Fibroblast of pulmonary artery (primary cell): ENCODE results near the gene S100A16.

Experiments used
- DNase-seq: peaks from one replicate; pipeline ENCODE4 v3.0.0-alpha.2; 2010; ENCODE audit warnings: low read depth
- H3K4me3 ChIP-seq: replicated peaks from 2 replicates; pipeline ENCODE4 v1.5.1; 2011; ENCODE audit warnings: low read depth, mild to moderate bottlenecking, control low read depth, low read length, moderate library complexity
- TF ChIP-seq, protein P1 (sequence below): IDR thresholded peaks from 2 replicates; pipeline ENCODE4 v1.5.1; 2011; ENCODE audit warnings: mild to moderate bottlenecking, control low read depth, low read length, inconsistent platforms; ENCODE audit errors: missing control alignments

Gene S100A16

DNA sequence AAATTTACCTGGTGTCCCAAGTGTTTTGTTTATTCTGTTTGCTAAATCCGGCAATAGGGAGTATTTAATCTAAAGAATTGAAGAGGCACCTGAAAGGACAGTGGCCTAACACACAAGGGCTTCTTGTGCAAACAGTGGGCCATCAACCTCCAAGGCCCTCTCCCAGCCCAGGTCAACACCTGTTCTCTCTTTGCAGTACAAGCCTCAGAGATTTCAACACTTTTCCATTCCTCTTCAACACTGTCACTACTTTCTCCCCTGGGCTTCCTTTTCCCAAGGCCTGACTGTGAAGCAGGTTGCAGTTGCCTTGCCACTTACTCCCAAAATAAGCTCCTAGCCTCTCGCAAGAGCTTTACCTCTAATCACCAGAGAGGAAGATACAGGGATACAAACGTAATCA lies 42.4 kb upstream of the S100A16 start:
- TF ChIP-seq, protein P1, sequence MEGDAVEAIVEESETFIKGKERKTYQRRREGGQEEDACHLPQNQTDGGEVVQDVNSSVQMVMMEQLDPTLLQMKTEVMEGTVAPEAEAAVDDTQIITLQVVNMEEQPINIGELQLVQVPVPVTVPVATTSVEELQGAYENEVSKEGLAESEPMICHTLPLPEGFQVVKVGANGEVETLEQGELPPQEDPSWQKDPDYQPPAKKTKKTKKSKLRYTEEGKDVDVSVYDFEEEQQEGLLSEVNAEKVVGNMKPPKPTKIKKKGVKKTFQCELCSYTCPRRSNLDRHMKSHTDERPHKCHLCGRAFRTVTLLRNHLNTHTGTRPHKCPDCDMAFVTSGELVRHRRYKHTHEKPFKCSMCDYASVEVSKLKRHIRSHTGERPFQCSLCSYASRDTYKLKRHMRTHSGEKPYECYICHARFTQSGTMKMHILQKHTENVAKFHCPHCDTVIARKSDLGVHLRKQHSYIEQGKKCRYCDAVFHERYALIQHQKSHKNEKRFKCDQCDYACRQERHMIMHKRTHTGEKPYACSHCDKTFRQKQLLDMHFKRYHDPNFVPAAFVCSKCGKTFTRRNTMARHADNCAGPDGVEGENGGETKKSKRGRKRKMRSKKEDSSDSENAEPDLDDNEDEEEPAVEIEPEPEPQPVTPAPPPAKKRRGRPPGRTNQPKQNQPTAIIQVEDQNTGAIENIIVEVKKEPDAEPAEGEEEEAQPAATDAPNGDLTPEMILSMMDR = no peak
- no peak for DNase-seq
- H3K4me3 ChIP-seq = no peak overlapping the region

DNA sequence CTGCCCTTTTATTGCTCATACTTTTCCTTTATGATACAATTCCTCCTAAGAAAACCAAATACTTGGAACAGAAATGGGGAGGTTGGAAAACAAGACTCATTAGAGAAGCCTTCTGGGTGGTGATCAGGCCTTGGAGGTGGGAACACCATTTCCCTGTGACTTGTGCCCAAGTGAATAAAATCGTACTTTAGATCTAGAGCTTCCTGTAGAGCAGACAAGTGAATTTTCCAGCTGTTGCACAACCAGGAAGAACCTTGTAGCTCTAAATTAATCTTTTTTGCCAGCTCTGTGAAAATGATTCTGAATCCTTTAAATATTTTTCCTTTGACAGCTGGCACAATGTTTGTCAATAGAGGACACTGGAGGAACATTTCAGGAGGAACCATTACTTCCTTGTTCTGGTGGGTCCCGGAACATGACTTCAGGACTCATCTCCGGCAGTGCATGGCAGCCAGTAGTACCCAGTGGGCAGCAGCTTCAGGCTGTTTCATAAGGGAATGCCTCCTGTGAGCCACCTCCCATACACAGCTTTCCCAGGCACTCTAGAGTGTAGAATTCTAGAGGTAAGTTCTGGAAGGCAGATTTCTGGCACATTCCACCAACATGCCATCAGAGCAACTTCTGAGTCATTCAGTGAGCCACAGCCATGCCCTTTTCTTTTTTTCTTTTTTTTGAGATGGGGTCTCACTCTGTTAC lies 40.0 kb upstream of the S100A16 start:
- TF ChIP-seq, protein P1 = no peak
- no peak overlapping the region for H3K4me3 ChIP-seq
- DNase-seq = peak; percentile 53

DNA sequence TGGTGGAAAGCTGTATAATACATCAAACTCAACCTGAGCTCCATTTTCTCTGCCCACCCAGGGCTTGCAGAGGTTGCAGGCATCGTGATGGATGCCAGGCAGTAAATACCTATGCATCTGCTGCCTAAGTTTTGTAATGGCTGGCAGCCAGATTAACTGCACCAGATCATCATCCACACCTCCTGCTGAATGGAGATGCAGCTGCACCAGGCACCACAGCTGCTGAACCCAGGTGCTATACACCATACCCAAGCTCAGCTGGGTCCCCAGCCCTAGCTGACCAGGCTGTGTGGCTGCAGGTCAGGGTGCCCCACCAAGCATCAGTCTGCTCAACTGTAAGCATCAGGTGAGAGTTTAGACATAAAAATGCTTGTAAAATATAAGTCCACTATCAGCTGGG lies 38.8 kb upstream of the S100A16 start:
- TF ChIP-seq, protein P1 = no peak
- H3K4me3 ChIP-seq = no peak overlapping the region
- DNase-seq = no peak

DNA sequence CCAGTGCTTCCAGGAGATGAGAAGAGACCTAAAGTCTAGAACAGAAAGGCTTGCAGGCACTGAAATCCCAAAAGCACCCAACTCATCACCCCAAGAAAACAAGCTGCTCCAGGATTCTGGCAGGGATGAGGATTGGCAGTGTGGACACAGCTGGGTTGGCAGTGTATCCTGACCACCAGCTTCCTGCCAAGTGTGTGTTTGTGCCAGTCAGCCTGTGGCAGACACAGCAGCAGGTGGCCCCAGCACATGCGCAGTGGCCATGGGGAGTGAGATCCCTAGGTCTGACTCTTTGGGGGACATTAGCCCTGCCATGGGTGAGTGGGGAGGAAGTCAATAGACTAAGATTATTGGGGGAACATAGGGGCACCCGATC lies 36.9 kb upstream of the S100A16 start:
- TF ChIP-seq, protein P1 = no peak
- DNase-seq = no peak
- no peak overlapping the region for H3K4me3 ChIP-seq

DNA sequence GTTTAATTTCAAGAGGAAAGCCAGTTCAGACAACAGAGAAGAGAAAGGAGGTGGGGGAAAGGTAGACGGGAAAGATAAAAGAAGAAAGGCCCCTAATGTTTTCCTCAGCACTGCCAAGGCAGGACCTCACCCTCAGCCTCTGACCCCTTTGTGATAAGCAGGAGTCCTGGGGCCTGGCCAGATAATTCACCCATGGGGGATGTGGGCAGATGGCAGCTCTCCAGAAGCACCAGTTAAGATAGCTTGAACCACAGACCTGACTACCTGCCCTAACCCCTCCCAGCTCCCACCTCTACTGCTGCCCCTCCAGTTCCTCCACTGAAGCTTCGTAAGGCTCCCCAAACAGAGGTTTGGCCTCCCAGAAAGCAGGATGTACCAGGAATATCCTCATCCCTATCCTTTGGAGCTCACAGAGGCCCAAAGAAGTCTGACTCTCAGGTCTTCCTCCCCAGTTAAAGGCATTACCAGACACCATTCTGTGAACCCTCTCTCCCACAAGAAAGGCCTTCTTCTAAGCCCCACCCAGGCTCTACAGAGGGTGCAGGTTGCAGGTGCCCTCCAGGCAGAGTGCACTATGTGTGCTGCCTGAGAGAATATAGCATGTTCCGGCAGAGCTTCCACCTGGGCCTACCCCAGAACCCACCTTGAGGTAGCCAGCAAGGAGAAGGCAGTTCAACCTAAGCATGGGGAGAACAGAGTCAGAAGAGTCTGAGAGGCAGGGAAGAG lies 36.4 kb upstream of the S100A16 start:
- no peak for DNase-seq
- TF ChIP-seq, protein P1 = no peak
- H3K4me3 ChIP-seq = no peak overlapping the region

DNA sequence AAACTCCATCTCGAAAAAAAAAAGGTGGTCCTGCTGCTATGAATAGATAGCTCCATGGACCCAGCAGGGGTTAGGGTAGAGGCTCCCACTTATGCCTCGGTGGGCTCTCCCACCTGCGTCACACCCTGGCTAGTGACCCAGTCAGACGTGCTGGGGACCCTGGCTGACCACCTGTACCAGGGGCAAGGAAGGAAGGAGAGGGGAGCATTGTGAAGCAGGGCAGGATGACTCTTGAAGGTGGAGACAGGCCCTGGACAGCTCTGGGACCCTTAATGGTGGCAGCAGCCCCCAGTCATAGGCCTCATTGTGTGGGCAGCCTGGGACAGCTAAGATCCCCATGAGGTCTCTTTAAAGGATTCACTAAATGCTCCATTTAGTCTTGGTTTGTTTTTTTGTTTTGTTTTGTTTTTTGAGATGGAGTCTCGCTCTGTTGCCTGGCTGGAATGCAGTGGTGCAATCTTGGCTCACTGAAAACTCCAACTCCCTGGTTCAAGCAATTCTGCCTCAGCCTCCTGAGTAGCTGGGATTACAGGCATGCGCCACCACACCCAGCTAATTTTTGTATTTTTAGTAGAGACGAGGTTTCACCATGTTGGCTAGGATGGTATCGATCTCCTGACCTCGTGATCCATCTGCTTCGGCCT lies 35.2 kb upstream of the S100A16 start:
- DNase-seq = no peak
- no peak overlapping the region for H3K4me3 ChIP-seq
- TF ChIP-seq, protein P1 = no peak

DNA sequence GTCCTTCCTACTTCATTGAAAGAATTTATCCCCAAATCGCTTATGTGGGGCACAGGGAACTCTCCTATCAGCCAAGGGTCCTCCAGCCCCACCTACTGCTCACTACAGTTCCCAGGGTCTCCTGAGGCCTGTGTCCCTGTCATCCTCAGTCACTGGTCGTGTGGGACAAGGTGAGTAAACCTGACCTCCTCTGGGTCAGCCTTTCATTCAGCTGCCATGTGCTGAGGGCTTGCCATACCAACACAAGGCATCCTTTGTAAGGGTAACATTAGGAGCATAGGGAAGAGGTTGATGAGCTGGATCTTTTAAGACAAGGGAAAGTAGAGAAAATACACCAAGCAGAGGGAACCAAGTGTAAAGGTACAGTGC lies 34.4 kb upstream of the S100A16 start:
- TF ChIP-seq, protein P1 = no peak
- DNase-seq = no peak
- no peak overlapping the region for H3K4me3 ChIP-seq
